Stimulated activated CD4-positive, alpha-beta T cell treated with anti-CD3 and anti-CD28 coated beads, Interleukin-2, amount 100 ng/mL, for 48 hours (primary cell): ENCODE results near the gene NFATC3.
"Not testable (repeated sequence)": the region's sequence is repeated elsewhere in the genome, so short reads cannot be mapped to it uniquely, and the experiment has no call there.

Source experiments
- DNase-seq, 2 donors: peaks; one replicate each; pipeline ENCODE4 v3.0.0-alpha.2; 2020

NFATC3 gene

GRCh38 chr16:68090130-68090529, 5.0 kb downstream of the NFATC3 start:
- no peak for DNase-seq

GRCh38 chr16:68090533-68090932, 5.4 kb downstream of the NFATC3 start:
- DNase-seq: no peak

- DNase-seq: no peak
Measured at GRCh38 chr16:68091380-68092261, 6.5 kb downstream of the NFATC3 start.

- DNase-seq: not testable (repeated sequence)
Measured at GRCh38 chr16:68092275-68092674, 7.1 kb downstream of the NFATC3 start.

- no peak for DNase-seq
Measured at GRCh38 chr16:68093816-68094613, 8.8 kb downstream of the NFATC3 start.

GRCh38 chr16:68094614-68094934, 9.4 kb downstream of the NFATC3 start:
- DNase-seq: no peak

- no peak for DNase-seq
Measured at GRCh38 chr16:68096491-68096890, 11.3 kb downstream of the NFATC3 start.

- no peak for DNase-seq
Measured at GRCh38 chr16:68097088-68097487, 11.9 kb downstream of the NFATC3 start.

GRCh38 chr16:68097895-68098294, 12.7 kb downstream of the NFATC3 start:
- DNase-seq: no peak

- no peak for DNase-seq
Measured at GRCh38 chr16:68100488-68100887, 15.3 kb downstream of the NFATC3 start.

- no peak for DNase-seq
Measured at GRCh38 chr16:68105611-68106010, 20.4 kb downstream of the NFATC3 start.

GRCh38 chr16:68107230-68107928, 22.2 kb downstream of the NFATC3 start:
- not testable (repeated sequence) for DNase-seq

GRCh38 chr16:68109156-68109555, 24.0 kb downstream of the NFATC3 start:
- not testable (repeated sequence) for DNase-seq

- DNase-seq: not testable (repeated sequence)
Measured at GRCh38 chr16:68110611-68111010, 25.4 kb downstream of the NFATC3 start.

GRCh38 chr16:68111379-68111778, 26.2 kb downstream of the NFATC3 start:
- no peak for DNase-seq

GRCh38 chr16:68113059-68113761, 28.0 kb downstream of the NFATC3 start:
- DNase-seq: no peak

GRCh38 chr16:68113765-68114240, 28.6 kb downstream of the NFATC3 start:
- DNase-seq: no peak

GRCh38 chr16:68114939-68115338, 29.8 kb downstream of the NFATC3 start:
- DNase-seq: not testable (repeated sequence)

GRCh38 chr16:68115851-68116250, 30.7 kb downstream of the NFATC3 start:
- DNase-seq: no peak

- no peak for DNase-seq
Measured at GRCh38 chr16:68116256-68116867, 31.2 kb downstream of the NFATC3 start.

GRCh38 chr16:68117884-68118283, 32.7 kb downstream of the NFATC3 start:
- no peak for DNase-seq

GRCh38 chr16:68118954-68119353, 33.8 kb downstream of the NFATC3 start:
- DNase-seq: not testable (repeated sequence)
